ENCODE results near the gene CCNG2. TPM values are rescaled to one million over a fixed set of nuclear protein-coding genes. Genes with fewer than 3 reads are reported as not detected.

CCNG2 gene
- total and polyA plus RNA-seq, 2 of the 13 experiments (the other 11 are each of a cell fraction or from before 2014, with no cell fraction given): 3.9 to 11.5 TPM

- no peak for ATAC-seq
- H3K4me3 ChIP-seq (replicated peaks in 1 of 3; ENCODE audit: insufficient read depth in 1 of 3, low read depth in 2 of 3, low read length in 3 of 3): no peak overlapping the region
- 100% methylated on average over 1 of the region's 1 CpG for WGBS (ENCODE audit: low lambda C conversion rate)
- no peaks in the 10 kb centered on the region for H3K4me1 ChIP-seq (ENCODE audit: insufficient read depth, low read length)
- POLR2A ChIA-PET: no interaction called here
- no peaks in the 10 kb centered on the region for H3K9me3 ChIP-seq (ENCODE audit: low read length)
- no peaks in the 10 kb centered on the region for H4K20me1 ChIP-seq (ENCODE audit: insufficient read depth, low read length)
- intact Hi-C loops (cut with micrococcal nuclease; ENCODE audit: unreplicated experiment) (no loop called here), in situ Hi-C loops (cut with HindIII; ENCODE audit: extremely low pct_ligation_motif_present, low pct_unique_long_range_greater_than_20kb) (no loop called here)
- DNase-seq (ENCODE audit: low spot score): no peak
- BruUV-seq (replicated peaks): no TSS peak
- no peak overlapping the region for H3K4me2 ChIP-seq (ENCODE audit: low read depth, low read length)
- H3K27ac ChIP-seq (ENCODE audit: extremely low read length, insufficient read depth, low read length): no peak overlapping the region
- no peak for FAIRE-seq
- H3K36me3 ChIP-seq (replicated peaks in 1 of 2; ENCODE audit: control insufficient read depth in 1 of 2, insufficient read depth in 2 of 2, low read length in 2 of 2): no peaks in the 10 kb centered on the region
- H3K27me3 ChIP-seq (ENCODE audit: control insufficient read depth in 1 of 2, insufficient read depth in 2 of 2, low read length in 2 of 2): no peaks in the 10 kb centered on the region; a peak in 1 of 5 replicates
- no peak overlapping the region for H3K9ac ChIP-seq (ENCODE audit: insufficient read depth, low read depth, low read length)
- no peaks in the 10 kb centered on the region for H3K79me2 ChIP-seq (ENCODE audit: insufficient read depth, low read length)
- CTCF ChIA-PET (ENCODE audit: low intra/inter-chr PET ratio, low total read pairs): no interaction called here
- H2AFZ ChIP-seq (ENCODE audit: low read length): no peak overlapping the region
- TF ChIP-seq, protein P1, sequence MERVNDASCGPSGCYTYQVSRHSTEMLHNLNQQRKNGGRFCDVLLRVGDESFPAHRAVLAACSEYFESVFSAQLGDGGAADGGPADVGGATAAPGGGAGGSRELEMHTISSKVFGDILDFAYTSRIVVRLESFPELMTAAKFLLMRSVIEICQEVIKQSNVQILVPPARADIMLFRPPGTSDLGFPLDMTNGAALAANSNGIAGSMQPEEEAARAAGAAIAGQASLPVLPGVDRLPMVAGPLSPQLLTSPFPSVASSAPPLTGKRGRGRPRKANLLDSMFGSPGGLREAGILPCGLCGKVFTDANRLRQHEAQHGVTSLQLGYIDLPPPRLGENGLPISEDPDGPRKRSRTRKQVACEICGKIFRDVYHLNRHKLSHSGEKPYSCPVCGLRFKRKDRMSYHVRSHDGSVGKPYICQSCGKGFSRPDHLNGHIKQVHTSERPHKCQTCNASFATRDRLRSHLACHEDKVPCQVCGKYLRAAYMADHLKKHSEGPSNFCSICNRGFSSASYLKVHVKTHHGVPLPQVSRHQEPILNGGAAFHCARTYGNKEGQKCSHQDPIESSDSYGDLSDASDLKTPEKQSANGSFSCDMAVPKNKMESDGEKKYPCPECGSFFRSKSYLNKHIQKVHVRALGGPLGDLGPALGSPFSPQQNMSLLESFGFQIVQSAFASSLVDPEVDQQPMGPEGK (CRISPR knock-in tag; IDR thresholded peaks at IDR 0.05): no peak
- no peak for TF ChIP-seq ZNF720 (CRISPR knock-in tag; IDR thresholded peaks at IDR 0.05)
- TF ChIP-seq, protein P2, sequence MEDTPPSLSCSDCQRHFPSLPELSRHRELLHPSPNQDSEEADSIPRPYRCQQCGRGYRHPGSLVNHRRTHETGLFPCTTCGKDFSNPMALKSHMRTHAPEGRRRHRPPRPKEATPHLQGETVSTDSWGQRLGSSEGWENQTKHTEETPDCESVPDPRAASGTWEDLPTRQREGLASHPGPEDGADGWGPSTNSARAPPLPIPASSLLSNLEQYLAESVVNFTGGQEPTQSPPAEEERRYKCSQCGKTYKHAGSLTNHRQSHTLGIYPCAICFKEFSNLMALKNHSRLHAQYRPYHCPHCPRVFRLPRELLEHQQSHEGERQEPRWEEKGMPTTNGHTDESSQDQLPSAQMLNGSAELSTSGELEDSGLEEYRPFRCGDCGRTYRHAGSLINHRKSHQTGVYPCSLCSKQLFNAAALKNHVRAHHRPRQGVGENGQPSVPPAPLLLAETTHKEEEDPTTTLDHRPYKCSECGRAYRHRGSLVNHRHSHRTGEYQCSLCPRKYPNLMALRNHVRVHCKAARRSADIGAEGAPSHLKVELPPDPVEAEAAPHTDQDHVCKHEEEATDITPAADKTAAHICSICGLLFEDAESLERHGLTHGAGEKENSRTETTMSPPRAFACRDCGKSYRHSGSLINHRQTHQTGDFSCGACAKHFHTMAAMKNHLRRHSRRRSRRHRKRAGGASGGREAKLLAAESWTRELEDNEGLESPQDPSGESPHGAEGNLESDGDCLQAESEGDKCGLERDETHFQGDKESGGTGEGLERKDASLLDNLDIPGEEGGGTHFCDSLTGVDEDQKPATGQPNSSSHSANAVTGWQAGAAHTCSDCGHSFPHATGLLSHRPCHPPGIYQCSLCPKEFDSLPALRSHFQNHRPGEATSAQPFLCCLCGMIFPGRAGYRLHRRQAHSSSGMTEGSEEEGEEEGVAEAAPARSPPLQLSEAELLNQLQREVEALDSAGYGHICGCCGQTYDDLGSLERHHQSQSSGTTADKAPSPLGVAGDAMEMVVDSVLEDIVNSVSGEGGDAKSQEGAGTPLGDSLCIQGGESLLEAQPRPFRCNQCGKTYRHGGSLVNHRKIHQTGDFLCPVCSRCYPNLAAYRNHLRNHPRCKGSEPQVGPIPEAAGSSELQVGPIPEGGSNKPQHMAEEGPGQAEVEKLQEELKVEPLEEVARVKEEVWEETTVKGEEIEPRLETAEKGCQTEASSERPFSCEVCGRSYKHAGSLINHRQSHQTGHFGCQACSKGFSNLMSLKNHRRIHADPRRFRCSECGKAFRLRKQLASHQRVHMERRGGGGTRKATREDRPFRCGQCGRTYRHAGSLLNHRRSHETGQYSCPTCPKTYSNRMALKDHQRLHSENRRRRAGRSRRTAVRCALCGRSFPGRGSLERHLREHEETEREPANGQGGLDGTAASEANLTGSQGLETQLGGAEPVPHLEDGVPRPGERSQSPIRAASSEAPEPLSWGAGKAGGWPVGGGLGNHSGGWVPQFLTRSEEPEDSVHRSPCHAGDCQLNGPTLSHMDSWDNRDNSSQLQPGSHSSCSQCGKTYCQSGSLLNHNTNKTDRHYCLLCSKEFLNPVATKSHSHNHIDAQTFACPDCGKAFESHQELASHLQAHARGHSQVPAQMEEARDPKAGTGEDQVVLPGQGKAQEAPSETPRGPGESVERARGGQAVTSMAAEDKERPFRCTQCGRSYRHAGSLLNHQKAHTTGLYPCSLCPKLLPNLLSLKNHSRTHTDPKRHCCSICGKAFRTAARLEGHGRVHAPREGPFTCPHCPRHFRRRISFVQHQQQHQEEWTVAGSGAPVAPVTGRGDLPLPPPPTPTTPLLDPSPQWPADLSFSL (CRISPR knock-in tag; IDR thresholded peaks at IDR 0.05): no peak
- TF ChIP-seq ZNF572 (CRISPR knock-in tag; IDR thresholded peaks at IDR 0.05): no peak
- no peak for TF ChIP-seq ZNF138 (CRISPR knock-in tag; IDR thresholded peaks at IDR 0.05; ENCODE audit: low read depth)
- no peak for TF ChIP-seq ZNF510 (CRISPR knock-in tag; IDR thresholded peaks at IDR 0.05; ENCODE audit: low read depth)
- TF ChIP-seq, protein P3, sequence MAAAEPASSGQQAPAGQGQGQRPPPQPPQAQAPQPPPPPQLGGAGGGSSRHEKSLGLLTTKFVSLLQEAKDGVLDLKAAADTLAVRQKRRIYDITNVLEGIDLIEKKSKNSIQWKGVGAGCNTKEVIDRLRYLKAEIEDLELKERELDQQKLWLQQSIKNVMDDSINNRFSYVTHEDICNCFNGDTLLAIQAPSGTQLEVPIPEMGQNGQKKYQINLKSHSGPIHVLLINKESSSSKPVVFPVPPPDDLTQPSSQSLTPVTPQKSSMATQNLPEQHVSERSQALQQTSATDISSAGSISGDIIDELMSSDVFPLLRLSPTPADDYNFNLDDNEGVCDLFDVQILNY (CRISPR knock-in tag; conservative IDR thresholded peaks at IDR 0.05): no peak
- no peak for TF ChIP-seq ZNF557 (CRISPR knock-in tag; IDR thresholded peaks at IDR 0.05)
- TF ChIP-seq HIVEP1 (CRISPR knock-in tag; IDR thresholded peaks at IDR 0.05): no peak
- TF ChIP-seq GATAD1 (CRISPR knock-in tag; IDR thresholded peaks at IDR 0.05): no peak
- TF ChIP-seq ATRX (CRISPR knock-in tag; IDR thresholded peaks at IDR 0.05; ENCODE audit: borderline replicate concordance): no peak
- TF ChIP-seq ZFP91 (CRISPR knock-in tag; IDR thresholded peaks at IDR 0.05; ENCODE audit: borderline replicate concordance): no peak
- TF ChIP-seq MIER2 (CRISPR knock-in tag; IDR thresholded peaks at IDR 0.05): no peak
- no peak for TF ChIP-seq RBM39 (IDR thresholded peaks at IDR 0.05; ENCODE audit: low read depth, low read length, poor library complexity, severe bottlenecking)
- TF ChIP-seq NPAS2 (CRISPR knock-in tag; IDR thresholded peaks at IDR 0.05; ENCODE audit: borderline replicate concordance): no peak
- no peak for TF ChIP-seq ERF (CRISPR knock-in tag; IDR thresholded peaks at IDR 0.05)
Measured at GRCh38 chr4:77145842-77146185, 11.2 kb upstream of the CCNG2 start.

Data from HepG2 (cell line).